Measurements from ENCODE around the gene EEF1AKMT4. TPM values are rescaled to one million over a fixed set of nuclear protein-coding genes. Genes with fewer than 3 reads are reported as not detected.

Gene EEF1AKMT4
- total and polyA plus RNA-seq, 4 donors: 2.1 to 13.9 (median 10.8) TPM

- no peaks in the 10 kb centered on the region for H3K9me3 ChIP-seq (ENCODE audit: control insufficient read depth in 4 of 4, low read length in 3 of 4)
- no peaks in the 10 kb centered on the region for H3K36me3 ChIP-seq (ENCODE audit: control insufficient read depth in 4 of 4, insufficient read depth in 3 of 4, low read depth in 1 of 4, low read length in 3 of 4)
- H3K4me3 ChIP-seq (ENCODE audit: low read depth in 1 of 3, low read length in 3 of 3): no peak overlapping the region
- no peak for DNase-seq (ENCODE audit: low spot score)
- 72% methylated on average over 3 of the region's 3 CpGs for WGBS
- H3K4me1 ChIP-seq (ENCODE audit: control insufficient read depth in 4 of 4, insufficient read depth in 4 of 4, low read length in 3 of 4): no peaks in the 10 kb centered on the region
- no peaks in the 10 kb centered on the region for H3K27me3 ChIP-seq (ENCODE audit: control insufficient read depth in 4 of 4, insufficient read depth in 4 of 4, low read length in 3 of 4)
- H3K27ac ChIP-seq (ENCODE audit: low read depth in 1 of 2, low read length in 2 of 2): no peak overlapping the region
- TF ChIP-seq FOXA1 (IDR thresholded peaks at IDR 0.05) (no peak), SP1 (IDR thresholded peaks at IDR 0.05) (no peak), HNF4A (conservative IDR thresholded peaks at IDR 0.05) (no peak), CTCF (IDR thresholded peaks at IDR 0.05; ENCODE audit: low read depth, low read length, missing input control) (no peak), TAF1 (conservative IDR thresholded peaks at IDR 0.05) (no peak), RAD21 (IDR thresholded peaks at IDR 0.05) (no peak), GABPA (IDR thresholded peaks at IDR 0.05 in 1 of 2, conservative IDR thresholded peaks at IDR 0.05 in 1 of 2) (no peak), ATF3 (IDR thresholded peaks at IDR 0.05) (no peak), JUND (IDR thresholded peaks at IDR 0.05) (no peak), HNF4G (IDR thresholded peaks at IDR 0.05) (no peak), YY1 (IDR thresholded peaks at IDR 0.05) (no peak), MAX (IDR thresholded peaks at IDR 0.05) (no peak), NR2F2 (IDR thresholded peaks at IDR 0.05) (no peak), EGR1 (IDR thresholded peaks at IDR 0.05; ENCODE audit: low read depth in 2 of 2) (no peak), FOXA2 (IDR thresholded peaks at IDR 0.05) (no peak), RXRA (IDR thresholded peaks at IDR 0.05) (no peak)
- TF ChIP-seq, protein P1, sequence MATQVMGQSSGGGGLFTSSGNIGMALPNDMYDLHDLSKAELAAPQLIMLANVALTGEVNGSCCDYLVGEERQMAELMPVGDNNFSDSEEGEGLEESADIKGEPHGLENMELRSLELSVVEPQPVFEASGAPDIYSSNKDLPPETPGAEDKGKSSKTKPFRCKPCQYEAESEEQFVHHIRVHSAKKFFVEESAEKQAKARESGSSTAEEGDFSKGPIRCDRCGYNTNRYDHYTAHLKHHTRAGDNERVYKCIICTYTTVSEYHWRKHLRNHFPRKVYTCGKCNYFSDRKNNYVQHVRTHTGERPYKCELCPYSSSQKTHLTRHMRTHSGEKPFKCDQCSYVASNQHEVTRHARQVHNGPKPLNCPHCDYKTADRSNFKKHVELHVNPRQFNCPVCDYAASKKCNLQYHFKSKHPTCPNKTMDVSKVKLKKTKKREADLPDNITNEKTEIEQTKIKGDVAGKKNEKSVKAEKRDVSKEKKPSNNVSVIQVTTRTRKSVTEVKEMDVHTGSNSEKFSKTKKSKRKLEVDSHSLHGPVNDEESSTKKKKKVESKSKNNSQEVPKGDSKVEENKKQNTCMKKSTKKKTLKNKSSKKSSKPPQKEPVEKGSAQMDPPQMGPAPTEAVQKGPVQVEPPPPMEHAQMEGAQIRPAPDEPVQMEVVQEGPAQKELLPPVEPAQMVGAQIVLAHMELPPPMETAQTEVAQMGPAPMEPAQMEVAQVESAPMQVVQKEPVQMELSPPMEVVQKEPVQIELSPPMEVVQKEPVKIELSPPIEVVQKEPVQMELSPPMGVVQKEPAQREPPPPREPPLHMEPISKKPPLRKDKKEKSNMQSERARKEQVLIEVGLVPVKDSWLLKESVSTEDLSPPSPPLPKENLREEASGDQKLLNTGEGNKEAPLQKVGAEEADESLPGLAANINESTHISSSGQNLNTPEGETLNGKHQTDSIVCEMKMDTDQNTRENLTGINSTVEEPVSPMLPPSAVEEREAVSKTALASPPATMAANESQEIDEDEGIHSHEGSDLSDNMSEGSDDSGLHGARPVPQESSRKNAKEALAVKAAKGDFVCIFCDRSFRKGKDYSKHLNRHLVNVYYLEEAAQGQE (IDR thresholded peaks at IDR 0.05): no peak
- TF ChIP-seq, protein P2, sequence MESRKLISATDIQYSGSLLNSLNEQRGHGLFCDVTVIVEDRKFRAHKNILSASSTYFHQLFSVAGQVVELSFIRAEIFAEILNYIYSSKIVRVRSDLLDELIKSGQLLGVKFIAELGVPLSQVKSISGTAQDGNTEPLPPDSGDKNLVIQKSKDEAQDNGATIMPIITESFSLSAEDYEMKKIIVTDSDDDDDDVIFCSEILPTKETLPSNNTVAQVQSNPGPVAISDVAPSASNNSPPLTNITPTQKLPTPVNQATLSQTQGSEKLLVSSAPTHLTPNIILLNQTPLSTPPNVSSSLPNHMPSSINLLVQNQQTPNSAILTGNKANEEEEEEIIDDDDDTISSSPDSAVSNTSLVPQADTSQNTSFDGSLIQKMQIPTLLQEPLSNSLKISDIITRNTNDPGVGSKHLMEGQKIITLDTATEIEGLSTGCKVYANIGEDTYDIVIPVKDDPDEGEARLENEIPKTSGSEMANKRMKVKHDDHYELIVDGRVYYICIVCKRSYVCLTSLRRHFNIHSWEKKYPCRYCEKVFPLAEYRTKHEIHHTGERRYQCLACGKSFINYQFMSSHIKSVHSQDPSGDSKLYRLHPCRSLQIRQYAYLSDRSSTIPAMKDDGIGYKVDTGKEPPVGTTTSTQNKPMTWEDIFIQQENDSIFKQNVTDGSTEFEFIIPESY (IDR thresholded peaks at IDR 0.05): no peak
- H3K9ac ChIP-seq (ENCODE audit: low read depth in 1 of 2, low read length in 2 of 2): no peak overlapping the region
Observed at GRCh38 chr3:184222521-184222920, 27.0 kb upstream of the EEF1AKMT4 start.
